A673 (cell line): ENCODE results near the gene MOV10.

Experiments
- CTCF ChIP-seq: fragments of 300-800, 200-600 bp; sonication (generic); conservative IDR thresholded peaks from 2 replicates; pipeline ENCODE4 v1.5.1; 2017; ENCODE audit warnings: low read depth, mild to moderate bottlenecking, antibody characterized with exemption, low read length, moderate library complexity, mixed read lengths
- EZH2 ChIP-seq: fragments of 200-600 bp; sonication (generic); IDR thresholded peaks from 2 replicates; pipeline ENCODE4 v1.6.1; 2017; ENCODE audit warnings: borderline replicate concordance, low read depth, mild to moderate bottlenecking, mixed read lengths, antibody characterized with exemption, low read length; ENCODE audit not compliant: poor library complexity, severe bottlenecking

GRCh38 chr1:112678605-112679004 is 4.1 kb downstream of the MOV10 start:
- no peak for TF ChIP-seq CTCF
- no peak for TF ChIP-seq EZH2
